DMS114 treated with DMSO at 0.1 percent for 48 hours (cell line): Measurements from ENCODE around the gene DPH7.
"Not testable (repeated sequence)": the region's sequence is repeated elsewhere in the genome, so short reads cannot be mapped to it uniquely, and the experiment has no call there.

ENCODE experiments used
- DNase-seq: peaks from one replicate; lab custom pipeline; 2025; ENCODE audit not compliant: unreplicated experiment; lab: John Stamatoyannopoulos, UW

The DPH7 gene

GRCh38 chr9:137550958-137551263 lies 27.8 kb downstream of the DPH7 start:
- DNase-seq: not testable (repeated sequence)

GRCh38 chr9:137550231-137550621 lies 28.5 kb downstream of the DPH7 start, which contains the start of gene PNPLA7:
Gene PNPLA7, minus strand, starts transcription at chr9:137550402. Its CDS starts 205 bp downstream, at chr9:137550197.
- peak; percentile 16 for DNase-seq

GRCh38 chr9:137547687-137548543 lies 30.8 kb downstream of the DPH7 start:
- DNase-seq: no peak

GRCh38 chr9:137545123-137545522 lies 33.6 kb downstream of the DPH7 start:
- no peak for DNase-seq

GRCh38 chr9:137544176-137544760 lies 34.5 kb downstream of the DPH7 start:
- no peak for DNase-seq

- no peak for DNase-seq
Measured at GRCh38 chr9:137543237-137543963, 35.3 kb downstream of the DPH7 start.

DNA sequence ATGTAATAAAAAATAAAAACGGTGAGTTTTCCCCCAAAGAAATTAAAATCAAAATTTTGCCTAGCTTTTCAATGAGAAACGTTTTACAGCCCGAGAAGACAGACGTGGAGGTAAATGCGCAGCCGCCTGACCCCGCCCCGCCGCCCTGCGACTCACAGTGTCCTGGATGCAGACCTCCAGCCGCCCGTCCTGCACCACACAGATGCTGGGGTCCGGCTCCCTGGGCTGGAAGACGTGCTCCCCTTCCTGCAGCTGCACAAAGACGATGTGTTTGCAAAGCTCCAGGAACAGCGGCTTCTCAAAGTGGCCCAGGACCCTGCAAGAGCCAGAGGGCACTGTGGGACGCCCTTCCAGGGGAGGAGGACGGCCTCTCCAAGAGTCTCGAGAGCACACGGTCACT lies 36.2 kb downstream of the DPH7 start:
- DNase-seq: no peak

DNA sequence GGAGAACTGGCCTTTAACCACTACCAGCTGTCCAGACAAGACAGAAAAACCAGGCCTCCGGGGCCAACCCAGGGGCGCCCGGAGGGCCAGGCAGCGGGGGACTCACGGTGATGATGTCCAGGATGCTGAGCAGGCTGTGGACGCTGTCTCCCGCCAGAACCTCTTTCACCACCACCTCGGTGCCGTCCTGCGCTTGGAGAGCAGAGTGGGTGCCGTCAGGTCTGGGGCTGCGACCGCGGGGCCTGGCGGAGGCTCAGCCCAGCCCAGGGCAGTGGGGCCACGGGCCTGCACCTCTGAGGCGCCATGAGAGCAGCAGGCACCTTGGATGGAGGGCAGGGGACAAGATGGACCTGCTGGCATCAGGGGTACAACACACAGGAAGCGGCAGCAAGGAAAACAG lies 38.2 kb downstream of the DPH7 start:
- no peak for DNase-seq

- no peak for DNase-seq
Measured at GRCh38 chr9:137538058-137538457, 40.7 kb downstream of the DPH7 start.

- DNase-seq: not testable (repeated sequence)
Measured at GRCh38 chr9:137536594-137537131, 42.1 kb downstream of the DPH7 start.

DNA sequence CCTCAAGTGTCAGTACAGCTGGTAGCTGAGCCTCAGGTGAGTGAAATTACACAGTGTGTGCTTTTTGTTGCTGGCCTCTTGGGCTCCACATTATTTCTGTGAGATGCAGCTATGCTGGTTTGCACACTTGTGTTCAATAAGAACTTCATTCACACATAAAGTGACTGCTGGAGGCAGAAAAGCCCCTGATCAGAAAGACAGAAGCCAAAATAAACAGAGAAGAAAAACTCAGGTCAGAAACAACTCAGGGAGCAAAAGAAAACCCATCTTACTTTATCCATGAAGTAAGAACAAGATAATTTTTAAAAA lies 43.7 kb downstream of the DPH7 start:
- DNase-seq: no peak

DNA sequence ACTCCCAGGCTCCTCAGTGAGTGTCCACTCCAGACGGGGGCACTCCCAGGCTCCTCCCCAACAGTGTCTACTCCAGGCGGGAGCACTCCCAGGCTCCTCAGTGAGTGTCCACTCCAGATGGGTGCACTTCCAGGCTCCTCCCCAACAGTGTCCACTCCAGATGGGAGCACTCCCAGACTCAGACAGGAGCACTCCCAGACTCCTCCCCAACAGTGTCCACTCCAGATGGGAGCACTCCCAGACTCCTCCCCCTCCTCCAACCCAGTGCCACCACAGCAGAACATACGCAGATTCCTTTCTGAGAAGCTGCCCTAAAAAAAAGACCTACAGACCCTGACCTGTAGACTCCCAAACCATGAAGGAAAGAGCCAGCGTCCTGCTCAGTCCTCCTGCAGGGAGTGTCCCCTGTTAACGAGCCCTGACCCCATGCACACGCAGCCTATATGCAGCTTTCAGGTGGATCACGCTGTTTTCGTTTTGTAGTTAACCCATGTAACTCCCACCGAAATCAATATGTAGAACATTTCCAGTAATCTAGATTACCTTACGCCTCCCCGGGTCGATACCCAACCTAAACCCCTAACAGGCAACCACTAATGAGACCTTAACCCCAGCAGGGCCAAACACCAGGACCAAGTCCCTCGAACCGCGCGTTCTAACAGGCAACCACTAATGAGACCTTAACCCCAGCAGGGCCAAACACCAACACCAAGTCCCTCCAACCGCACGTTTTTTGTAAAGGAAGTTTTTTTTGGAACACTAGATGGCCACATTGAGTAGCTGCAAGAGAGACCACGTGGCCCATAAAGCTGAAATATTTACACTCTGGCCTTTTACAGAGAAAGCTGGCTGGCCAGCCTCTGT lies 44.2 kb downstream of the DPH7 start:
- DNase-seq: peak; percentile 32

- DNase-seq: not testable (repeated sequence)
Measured at GRCh38 chr9:137532891-137533468, 45.7 kb downstream of the DPH7 start.

DNA sequence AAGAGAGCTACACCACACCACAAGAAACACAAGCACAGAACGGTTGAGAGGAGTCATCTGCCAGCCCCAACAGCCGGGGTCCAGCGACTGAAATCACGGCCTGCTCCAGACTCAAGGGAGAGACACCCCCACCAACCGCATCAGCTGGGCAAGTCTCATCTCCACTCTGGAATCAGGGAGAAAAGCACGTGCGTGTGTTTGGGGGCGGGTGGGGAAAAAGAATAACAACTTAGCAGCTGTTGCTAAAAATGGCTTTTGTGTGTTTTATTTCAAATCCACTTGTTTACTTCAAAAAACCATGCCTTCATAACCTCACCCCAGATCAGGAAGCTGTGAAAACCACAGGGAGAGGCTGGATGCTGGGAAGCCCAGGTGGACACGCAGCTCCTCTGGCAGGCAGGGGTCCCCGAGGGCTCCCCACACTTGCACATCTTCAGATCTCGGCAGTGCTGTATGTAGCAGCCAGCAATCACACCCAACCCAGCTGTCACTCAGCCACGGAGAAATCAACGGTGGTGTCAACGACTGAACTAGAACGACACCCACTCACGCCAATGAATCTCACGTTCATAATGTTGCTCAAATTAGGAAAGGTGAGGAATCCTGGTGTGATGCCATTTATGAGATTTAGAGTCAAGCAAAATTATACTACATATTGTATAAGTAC lies 47.5 kb downstream of the DPH7 start:
- DNase-seq: no peak

DNA sequence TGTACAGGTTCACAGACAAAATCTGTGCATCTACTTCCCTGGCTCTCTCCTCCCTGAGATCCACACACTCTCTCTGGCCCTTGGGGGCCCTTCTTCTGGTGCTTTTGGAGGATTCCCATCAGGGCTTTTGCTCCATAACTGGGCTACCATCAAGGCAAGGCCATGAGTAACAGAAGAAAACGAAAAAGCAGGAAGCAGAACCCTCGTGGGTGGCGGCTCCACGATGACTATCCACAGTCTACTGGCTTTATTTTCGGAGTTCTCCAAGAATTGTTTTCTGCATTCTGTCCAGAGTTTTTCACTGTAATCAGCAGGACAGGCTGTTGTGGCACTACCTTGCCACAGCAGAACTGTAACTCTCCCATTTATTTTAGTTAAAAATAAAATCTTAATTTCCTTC lies 48.4 kb downstream of the DPH7 start:
- no peak for DNase-seq

- DNase-seq: no peak
Measured at GRCh38 chr9:137524981-137525317, 53.8 kb downstream of the DPH7 start.

DNA sequence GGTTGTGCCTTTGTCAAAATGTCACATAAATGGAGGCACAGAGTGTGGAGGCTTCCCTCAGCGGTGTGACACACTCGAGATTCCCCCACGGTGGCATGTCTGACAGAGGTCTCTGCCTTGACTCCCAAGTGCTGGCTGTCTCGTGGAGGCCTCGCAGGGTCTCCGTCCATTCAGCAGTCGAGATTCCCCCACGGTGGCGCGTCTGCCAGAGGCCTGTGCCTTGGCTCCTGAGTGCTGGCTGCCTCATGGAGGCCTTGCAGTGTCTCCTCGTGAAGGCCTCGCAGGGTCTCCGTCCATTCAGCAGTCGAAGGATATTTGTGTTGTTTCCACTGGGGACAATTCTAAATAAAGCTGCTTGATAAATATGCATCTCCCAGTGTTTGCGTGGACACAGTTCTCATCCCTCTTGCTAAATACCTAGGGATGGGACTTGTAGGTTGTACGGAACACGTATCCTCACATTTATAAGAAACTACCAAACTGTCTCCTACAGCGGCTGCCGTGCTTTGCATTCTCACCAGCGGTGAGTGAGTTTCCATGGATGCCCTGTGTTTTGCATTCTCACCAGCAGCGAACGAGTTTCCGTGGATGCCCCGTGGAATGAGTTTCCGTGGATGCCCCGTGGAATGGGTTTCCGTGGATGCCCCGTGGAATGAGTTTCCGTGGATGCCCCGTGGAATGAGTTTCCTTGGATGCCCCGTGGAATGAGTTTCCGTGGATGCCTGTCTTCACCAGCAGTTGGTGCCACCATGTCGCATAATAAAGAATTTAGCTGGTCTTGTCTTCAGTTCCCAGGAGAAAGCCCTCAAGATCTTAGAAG lies 54.4 kb downstream of the DPH7 start:
- DNase-seq: no peak

- no peak for DNase-seq
Measured at GRCh38 chr9:137522746-137523455, 55.8 kb downstream of the DPH7 start.
